K562 (cell line): ENCODE measurements around the gene DAZAP1. TPM values are rescaled to one million over a fixed set of nuclear protein-coding genes. Genes with fewer than 3 reads are reported as not detected.

Experiments
- ATAC-seq: fragments of 200-7000 bp; cut with Tn5 transposase; 3 replicates; pipeline ENCODE4 v1.9.1; 2020; ENCODE audit warnings: moderate library complexity
- BruUV-seq: library from RNA; stranded (reverse); fragments of 400-500 nt; replicated peaks from 2 replicates; lab custom pipeline; 2021; lab: Mats Ljungman, UMichigan
- CTCF ChIA-PET: fragments of 300-600 bp; formaldehyde crosslinking; extraction: SDS; loops from one replicate; lab custom pipeline; 2021; ENCODE audit warnings: low intra/inter-chr PET ratio; lab: Yijun Ruan, JAX
- POLR2A ChIA-PET: fragments of 300-600, 350-650 bp; sonication (Branson Sonifier 250); formaldehyde crosslinking; extraction: SDS; loops from one replicate; lab custom pipeline; 2021; ENCODE audit warnings: antibody characterized with exemption, inconsistent platforms; lab: Yijun Ruan, JAX
- DNase-seq, 4 experiments: peaks; one replicate each; pipeline versions ENCODE4 v3.0.0 to v3.0.0-alpha.2; 2011 to 2018; ENCODE audit warnings: low spot score in 3 of 4, mixed read lengths in 3 of 4; ENCODE audit errors: extremely low read depth in 1 of 4
- FAIRE-seq: peaks from 2 replicates; lab custom pipeline; 2011; peaks lifted over from hg19 to GRCh38; lab: Jason Lieb, UNC
- H2AFZ ChIP-seq: 2 replicates; pipeline ENCODE4 v1.6.0; 2011; ENCODE audit warnings: low read depth, low read length, control low read depth, inconsistent platforms
- H3K27ac ChIP-seq: fragments of 200-600 bp; 3 replicates; pipeline ENCODE4 v1.8.0; 2011; ENCODE audit warnings: low read depth, mild to moderate bottlenecking, control low read depth, inconsistent platforms, low read length, moderate library complexity, mixed read lengths; ENCODE audit errors: extremely low read depth
- H3K27me3 ChIP-seq, 2 experiments: fragments of 300-600 bp in 1 of 2; 2 replicates in 1 of 2; 3 replicates in 1 of 2; pipeline versions ENCODE4 v1.6.0 to v1.8.0; 2011; ENCODE audit warnings: inconsistent platforms in 2 of 2, low read length in 2 of 2, mild to moderate bottlenecking in 1 of 2, mixed read lengths in 1 of 2, moderate library complexity in 1 of 2; ENCODE audit not compliant: control insufficient read depth in 2 of 2, insufficient read depth in 2 of 2
- H3K36me3 ChIP-seq: fragments of 300-600 bp; 3 replicates; pipeline ENCODE4 v1.8.0; 2011; ENCODE audit warnings: mild to moderate bottlenecking, low read length, inconsistent platforms; ENCODE audit not compliant: control insufficient read depth, insufficient read depth
- H3K4me1 ChIP-seq, 2 experiments: fragments of 200-600 bp in 1 of 2; replicated peaks in 1 of 2; 2 replicates in 1 of 2; 3 replicates in 1 of 2; pipeline versions ENCODE4 v1.5.1 to v1.8.0; 2011; ENCODE audit warnings: inconsistent platforms in 2 of 2, low read length in 2 of 2, mild to moderate bottlenecking in 1 of 2, mixed read lengths in 1 of 2, moderate library complexity in 1 of 2; ENCODE audit not compliant: control insufficient read depth in 2 of 2, insufficient read depth in 2 of 2
- H3K4me2 ChIP-seq: 2 replicates; pipeline ENCODE4 v1.6.1; 2011; ENCODE audit warnings: low read length, control low read depth, inconsistent platforms, mixed read lengths; ENCODE audit not compliant: insufficient read depth
- H3K4me3 ChIP-seq: fragments of 200-600 bp; sonication (generic), shearing (Covaris generic); 2 replicates; pipeline ENCODE4 v1.5.1; 2016; ENCODE audit warnings: control low read depth, inconsistent platforms
- H3K79me2 ChIP-seq: fragments of 200-600 bp; 3 replicates; pipeline ENCODE4 v1.8.0; 2011; ENCODE audit warnings: low read length, inconsistent platforms; ENCODE audit not compliant: control insufficient read depth, insufficient read depth
- H3K9ac ChIP-seq, 2 experiments: 2 replicates each; pipeline versions ENCODE4 v1.6.0 to v1.6.1; 2011; ENCODE audit warnings: low read depth in 2 of 2, low read length in 2 of 2, control low read depth in 1 of 2, inconsistent platforms in 1 of 2, mild to moderate bottlenecking in 1 of 2, mixed read lengths in 1 of 2; ENCODE audit not compliant: insufficient read depth in 1 of 2
- H3K9me1 ChIP-seq: one replicate; pipeline ENCODE4 v1.6.0; 2011; ENCODE audit warnings: inconsistent platforms, mild to moderate bottlenecking, low read length, moderate library complexity; ENCODE audit not compliant: control insufficient read depth, insufficient read depth
- H3K9me3 ChIP-seq: replicated peaks from 2 replicates; pipeline ENCODE4 v1.5.1; 2011; ENCODE audit warnings: low read depth, low read length, inconsistent platforms; ENCODE audit not compliant: control insufficient read depth, insufficient read depth
- H4K20me1 ChIP-seq: replicated peaks from 2 replicates; pipeline ENCODE4 v1.6.1; 2011; ENCODE audit warnings: low read length, inconsistent platforms, mixed read lengths; ENCODE audit not compliant: control insufficient read depth, insufficient read depth
- ELF2 ChIP-seq: fragments of 250-450 bp; sonication (Bioruptor Pico); IDR thresholded peaks from 2 replicates; pipeline ENCODE4 v1.5.0; 2021; ENCODE audit warnings: mild to moderate bottlenecking
- GTF2E2 ChIP-seq: fragments of 200-800 bp; sonication (Bioruptor generic); IDR thresholded peaks from 2 replicates; pipeline ENCODE4 v1.6.1; 2016; ENCODE audit warnings: missing genetic modification characterization, missing compliant biosample characterization
- HEY1 ChIP-seq: fragments of 250-450 bp; sonication (Bioruptor Pico); IDR thresholded peaks from 2 replicates; pipeline ENCODE4 v1.5.0; 2020; ENCODE audit warnings: mild to moderate bottlenecking, moderate library complexity, borderline replicate concordance
- IRF2 ChIP-seq: sonication (generic); formaldehyde crosslinking; IDR thresholded peaks from 2 replicates; pipeline ENCODE4 v1.8.1; 2022; ENCODE audit warnings: mild to moderate bottlenecking, missing genetic modification reagents
- NBN ChIP-seq: fragments of 450-650 bp; IDR thresholded peaks from 2 replicates; pipeline ENCODE4 v1.6.1; 2016; ENCODE audit warnings: low read depth, mild to moderate bottlenecking
- POLR2A ChIP-seq: fragments of 450-650 bp; conservative IDR thresholded peaks from 2 replicates; pipeline ENCODE4 v1.6.1; 2016
- POLR2G ChIP-seq: fragments of 200-400 bp; formaldehyde crosslinking; IDR thresholded peaks from 2 replicates; pipeline ENCODE4 v1.6.1; 2017; ENCODE audit warnings: low read depth, mild to moderate bottlenecking, antibody characterized with exemption, low read length, moderate library complexity
- RBM22 ChIP-seq: fragments of 200-400 bp; formaldehyde crosslinking; IDR thresholded peaks from 2 replicates; pipeline ENCODE4 v1.6.1; 2018; ENCODE audit warnings: low read length, low read depth; ENCODE audit not compliant: poor library complexity, severe bottlenecking
- TCFL5 ChIP-seq: fragments of 250-450 bp; sonication (Bioruptor Pico); conservative IDR thresholded peaks from 2 replicates; pipeline ENCODE4 v1.6.1; 2021; ENCODE audit warnings: mild to moderate bottlenecking, moderate library complexity, matching md5 sums
- ZBTB9 ChIP-seq: fragments of 450-650 bp; formaldehyde crosslinking; IDR thresholded peaks from 2 replicates; pipeline ENCODE4 v1.4.0; 2020; ENCODE audit warnings: mild to moderate bottlenecking, moderate library complexity
- ZNF830 ChIP-seq: fragments of 250-450 bp; sonication (Bioruptor Pico); IDR thresholded peaks from 2 replicates; pipeline ENCODE4 v1.5.0; 2021; ENCODE audit warnings: mild to moderate bottlenecking
- WGBS: fragments of 100-300 bp; shearing (Covaris generic); methylation state at CpG from one replicate; pipeline ENCODE4 v1.1.6; 2016; ENCODE audit warnings: low coverage, mixed read lengths; ENCODE audit not compliant: insufficient coverage; ENCODE audit errors: missing lambda C conversion rate; 5-methylcytosine and 5-hydroxymethylcytosine counted together
- in situ Hi-C: fragments of 300-500 bp; cut with MboI; formaldehyde crosslinking; loops from 4 replicates; pipeline ENCODE4 v1.15.0; 2018; ENCODE audit warnings: inconsistent platforms, mixed read lengths
- intact Hi-C: fragments of 100-400 bp; cut with micrococcal nuclease; formaldehyde crosslinking; loops from 2 replicates; pipeline ENCODE4 v1.14.2; 2022
- polyA plus RNA-seq, 8 experiments: library from polyadenylated mRNA; depleted of rRNA in 4 of 8; stranded (reverse) in 5 of 8; unstranded in 3 of 8; fragments of >200 nt; fragmentation: Nextera tagmentation in 2 of 8; fragmentation: Illumina TruSeq in 1 of 8; extraction: Ambion mirVana in 2 of 8; extraction: Trizol in 1 of 8; gene quantifications; 2 replicates each; pipeline versions ENCODE4 v1.2.1 to v1.2.3, GENCODE V29; 2011 to 2014; ENCODE audit warnings: inconsistent platforms in 1 of 8, missing spikeins in 1 of 8
- total RNA-seq, 7 experiments: library from RNA; depleted of rRNA in 6 of 7; stranded (reverse); fragments of >200 nt in 6 of 7; fragmentation: Illumina TruSeq in 2 of 7; extraction: Trizol in 2 of 7; gene quantifications; 2 replicates each; pipeline versions ENCODE4 v1.2.1 to v1.2.3, GENCODE V29; 2011 to 2021; ENCODE audit warnings: low replicate concordance in 1 of 7
- TF ChIP-seq, protein P1 (sequence below): sonication (generic); formaldehyde crosslinking; IDR thresholded peaks from 2 replicates; pipeline ENCODE4 v1.8.1; 2022; ENCODE audit warnings: missing genetic modification reagents

DAZAP1 gene
- total and polyA plus RNA-seq, 9 of the 15 experiments (the other 6 are each of a cell fraction or from before 2014, with no cell fraction given) = 10.8 to 289 (median 142) TPM

- H3K9ac ChIP-seq = no peak overlapping the region
- in situ Hi-C loops (no loop called here), intact Hi-C loops (no loop called here)
- peaks cover 3% of the 10 kb centered on the region for H3K9me1 ChIP-seq
- H3K27ac ChIP-seq = no peak overlapping the region
- H3K4me1 ChIP-seq = peaks cover 1 to 59% of the 10 kb centered on the region in 2 experiments; a peak in 4 of 5 replicates
- no peak overlapping the region for H3K4me2 ChIP-seq
- no peak overlapping the region for H3K4me3 ChIP-seq
- H3K36me3 ChIP-seq = peaks cover 92% of the 10 kb centered on the region
- no peaks in the 10 kb centered on the region for H3K9me3 ChIP-seq
- peaks cover 18% of the 10 kb centered on the region for H3K79me2 ChIP-seq
- no TSS peak for BruUV-seq
- peaks cover 15% of the 10 kb centered on the region for H4K20me1 ChIP-seq
- ATAC-seq (no peak), DNase-seq (no peak), FAIRE-seq (no peak)
- ChIA-PET POLR2A (interaction anchor here (7.0 kb wide), 1 partner anchor 14 kb away, joined by 52 read pairs; no protein-coding TSS in a partner anchor), CTCF (no interaction called here)
- H3K27me3 ChIP-seq = no peaks in the 10 kb centered on the region
- WGBS = 97% methylated on average over 9 of the region's 14 CpGs
- H2AFZ ChIP-seq = no peak overlapping the region
- peak; percentile 57; the same call in 1 of the 2 replicates for TF ChIP-seq POLR2G
- TF ChIP-seq HEY1 (CRISPR knock-in tag) = no peak
- TF ChIP-seq RBM22 = peak; percentile 68
Observed at GRCh38 chr19:1430246-1430645, 22.9 kb downstream of the DAZAP1 start.

DNA sequence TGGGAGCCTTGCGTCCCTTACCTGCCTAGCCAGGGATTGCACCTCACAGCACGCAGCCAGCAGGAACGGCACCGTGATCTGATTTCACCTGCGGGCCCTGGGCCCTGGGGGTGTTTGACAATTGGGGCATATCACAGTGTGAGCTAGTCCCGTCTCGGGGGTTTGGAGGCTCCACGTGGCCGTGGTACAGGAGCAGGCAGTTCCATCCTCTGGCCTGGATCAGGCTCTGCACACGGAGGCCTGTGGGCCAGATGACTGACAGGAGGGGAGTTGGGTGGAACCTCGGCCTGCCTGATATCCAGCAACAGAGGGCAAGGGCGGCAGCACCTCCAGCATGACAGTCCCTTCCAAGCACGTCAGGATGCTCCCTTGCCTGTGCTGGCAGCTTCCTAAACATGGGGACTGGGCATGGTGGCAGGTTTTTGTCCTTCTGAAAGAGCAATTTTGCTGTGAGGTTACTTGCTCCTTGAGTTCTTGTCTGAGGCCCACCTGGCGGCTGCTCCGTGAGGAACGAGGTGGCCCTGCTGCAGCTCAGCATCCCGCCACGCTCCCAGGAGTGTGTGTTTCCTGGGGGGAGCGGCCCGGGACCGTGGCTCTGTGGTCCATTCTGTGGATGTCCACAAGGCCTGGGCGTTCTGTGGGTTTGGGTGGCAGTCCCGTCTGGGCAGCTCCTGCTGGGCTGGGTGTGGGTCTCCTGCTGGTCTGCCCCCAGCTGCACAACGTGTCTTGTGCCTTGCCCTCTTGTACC is 24.5 kb downstream of the DAZAP1 start:
- intact Hi-C loops = no loop called here
- peaks cover 82% of the 10 kb centered on the region for H3K36me3 ChIP-seq
- no TSS peak for BruUV-seq
- TF ChIP-seq ELF2 (CRISPR knock-in tag) (no peak), NBN (no peak), IRF2 (CRISPR knock-in tag) (no peak), POLR2A (peak; percentile 40), POLR2G (peak; percentile 51), GTF2E2 (no peak), ZBTB9 (CRISPR knock-in tag) (no peak), TCFL5 (CRISPR knock-in tag) (no peak), ZNF830 (CRISPR knock-in tag) (no peak)
- TF ChIP-seq, protein P1, sequence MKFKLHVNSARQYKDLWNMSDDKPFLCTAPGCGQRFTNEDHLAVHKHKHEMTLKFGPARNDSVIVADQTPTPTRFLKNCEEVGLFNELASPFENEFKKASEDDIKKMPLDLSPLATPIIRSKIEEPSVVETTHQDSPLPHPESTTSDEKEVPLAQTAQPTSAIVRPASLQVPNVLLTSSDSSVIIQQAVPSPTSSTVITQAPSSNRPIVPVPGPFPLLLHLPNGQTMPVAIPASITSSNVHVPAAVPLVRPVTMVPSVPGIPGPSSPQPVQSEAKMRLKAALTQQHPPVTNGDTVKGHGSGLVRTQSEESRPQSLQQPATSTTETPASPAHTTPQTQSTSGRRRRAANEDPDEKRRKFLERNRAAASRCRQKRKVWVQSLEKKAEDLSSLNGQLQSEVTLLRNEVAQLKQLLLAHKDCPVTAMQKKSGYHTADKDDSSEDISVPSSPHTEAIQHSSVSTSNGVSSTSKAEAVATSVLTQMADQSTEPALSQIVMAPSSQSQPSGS (CRISPR knock-in tag) = no peak

More for the DNA sequence above, 24.5 kb downstream of the DAZAP1 start:
- Histone ChIP-seq H3K27me3 (no peaks in the 10 kb centered on the region), H3K9ac (no peak overlapping the region), H3K9me1 (peaks cover 3% of the 10 kb centered on the region), H3K4me1 (peaks cover 11 to 71% of the 10 kb centered on the region in 2 experiments; a peak in 4 of 5 replicates), H3K4me3 (no peak overlapping the region), H2AFZ (no peak overlapping the region), H3K79me2 (peaks cover 15% of the 10 kb centered on the region; the same call in 2 of the 3 replicates), H3K9me3 (no peaks in the 10 kb centered on the region), H3K4me2 (no peak overlapping the region), H4K20me1 (peaks cover 20% of the 10 kb centered on the region), H3K27ac (no peak overlapping the region)
- WGBS = 95% methylated on average over 19 of the region's 24 CpGs
- DNase-seq = no peak
- POLR2A ChIA-PET = interaction anchor here (7.0 kb wide), 1 partner anchor 16 kb away, joined by 52 read pairs; no protein-coding TSS in a partner anchor
- in situ Hi-C loops = no loop called here
- FAIRE-seq = no peak
- CTCF ChIA-PET = no interaction called here
- ATAC-seq = no peak
